Activated naive CD8-positive, alpha-beta T cell (primary cell): Measurements from ENCODE around the gene ABCF3.

Experiments used
- H3K27ac Mint-ChIP-seq: one replicate; pipeline ENCODE4 v1.8.0; 2021; ENCODE audit warnings: mixed read lengths
- H3K27me3 Mint-ChIP-seq: one replicate; pipeline ENCODE4 v1.8.0; 2021; ENCODE audit warnings: mixed read lengths
- H3K36me3 Mint-ChIP-seq: one replicate; pipeline ENCODE4 v1.8.0; 2021; ENCODE audit warnings: mixed read lengths
- H3K4me1 Mint-ChIP-seq: one replicate; pipeline ENCODE4 v1.8.0; 2021; ENCODE audit warnings: low read depth, mixed read lengths
- H3K4me3 Mint-ChIP-seq: one replicate; pipeline ENCODE4 v1.8.0; 2021; ENCODE audit warnings: mild to moderate bottlenecking, mixed read lengths
- H3K9me3 Mint-ChIP-seq: one replicate; pipeline ENCODE4 v1.8.0; 2021; ENCODE audit warnings: low read depth, mixed read lengths

Gene ABCF3

DNA sequence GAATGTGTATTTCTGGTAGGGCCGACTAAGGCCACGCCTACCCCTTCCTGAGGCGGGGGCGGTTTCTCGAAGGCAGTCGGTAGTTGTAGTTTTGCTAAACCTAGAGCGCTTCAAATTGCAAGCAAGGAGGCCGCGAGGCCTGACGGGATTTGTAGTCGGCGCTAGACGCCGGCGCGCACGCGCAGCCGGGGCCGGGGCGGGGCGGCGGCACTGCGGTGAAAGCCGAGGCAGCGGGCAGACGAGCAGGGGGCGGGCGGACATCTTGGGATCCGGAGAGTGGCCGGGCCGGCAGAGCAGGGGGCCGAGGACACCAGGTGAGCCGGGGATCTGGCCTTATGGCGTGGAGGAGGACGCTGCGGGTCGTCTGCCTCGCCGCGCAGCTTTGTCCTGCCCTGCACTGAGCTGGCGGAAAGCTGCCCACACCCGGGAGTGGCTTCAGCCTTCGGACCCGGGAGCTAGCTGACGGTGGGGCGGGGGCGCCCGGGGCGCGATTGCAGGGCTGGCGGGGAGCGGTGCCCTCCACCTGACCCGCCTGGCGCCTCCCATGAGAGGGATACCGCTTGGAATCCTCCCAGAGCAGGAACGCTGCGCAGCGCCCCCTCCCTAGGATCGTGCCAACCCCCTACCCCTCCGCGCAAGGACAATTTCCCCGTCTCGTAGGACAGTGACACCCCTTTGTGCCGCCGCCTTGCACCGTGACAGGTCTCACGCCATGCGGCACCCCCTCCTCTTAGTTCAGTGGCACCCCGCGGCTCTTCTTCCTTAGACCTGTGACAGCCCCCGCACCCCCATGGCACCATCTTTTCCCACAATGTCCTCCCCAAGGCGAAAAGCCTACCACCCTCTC is 11.1 kb upstream of the ABCF3 start, which contains the start of gene AP2M1:
TSS of gene AP2M1 (plus strand) at position 210 of the 847 bp plus-strand sequence. CDS start 2,139 bp downstream, outside the sequence.
- Mint-ChIP-seq H3K36me3 (no peaks in the 10 kb centered on the region), H3K27me3 (no peaks in the 10 kb centered on the region), H3K4me1 (peaks cover 33% of the 10 kb centered on the region)

DNA sequence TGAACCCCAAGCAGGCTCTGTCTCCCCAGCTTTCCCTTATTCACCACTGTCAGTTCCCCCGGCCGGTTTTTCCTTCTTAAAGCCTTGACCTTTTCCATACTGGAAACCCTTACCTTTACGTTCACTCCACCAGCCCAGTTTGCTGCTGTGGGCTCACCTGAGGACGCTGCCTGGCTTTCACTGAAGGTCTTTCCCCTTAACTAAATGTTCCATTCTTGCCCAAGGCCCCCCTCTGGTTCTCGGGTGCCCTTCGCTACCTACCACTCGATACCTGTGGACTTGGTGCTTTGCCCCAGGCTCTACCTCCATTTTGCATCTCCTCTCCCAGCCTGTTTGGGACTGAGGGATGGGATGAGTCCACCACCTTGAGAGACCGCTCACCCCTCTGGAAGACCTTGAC is 10.5 kb upstream of the ABCF3 start:
- peak overlapping the region; percentile 90 for H3K27ac Mint-ChIP-seq
- peaks cover 33% of the 10 kb centered on the region for H3K4me1 Mint-ChIP-seq
- H3K36me3 Mint-ChIP-seq, result no peaks in the 10 kb centered on the region
- no peaks in the 10 kb centered on the region for H3K27me3 Mint-ChIP-seq
- H3K9me3 Mint-ChIP-seq, result no peaks in the 10 kb centered on the region
- peak overlapping the region; percentile 98 for H3K4me3 Mint-ChIP-seq

More for the DNA sequence above, 11.1 kb upstream of the ABCF3 start, which contains the start of gene AP2M1:
- H3K9me3 Mint-ChIP-seq, result no peaks in the 10 kb centered on the region
- peak within 1 kb of the TSS; percentile 90 for H3K27ac Mint-ChIP-seq
- H3K4me3 Mint-ChIP-seq, result peak within 1 kb of the TSS; percentile 98

DNA sequence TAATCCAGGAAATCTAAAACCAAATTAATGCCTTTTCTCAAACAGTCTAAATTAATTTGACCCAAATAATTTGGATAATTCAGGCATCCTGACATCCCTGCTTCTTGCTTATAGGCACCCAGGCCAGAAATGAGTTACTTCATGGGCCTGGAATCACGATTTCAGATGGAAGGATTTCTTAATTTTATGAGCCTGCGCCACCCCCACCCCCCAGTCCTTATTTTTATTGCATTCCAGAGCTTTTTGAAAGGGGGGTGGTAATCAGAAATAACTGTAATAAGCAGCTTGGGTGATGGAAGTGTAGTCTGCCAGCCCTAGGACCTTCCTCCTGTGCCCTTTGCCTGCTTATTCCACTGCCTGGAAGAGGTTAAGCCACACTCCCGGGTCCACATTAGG is 10.0 kb upstream of the ABCF3 start:
- H3K4me1 Mint-ChIP-seq, result peaks cover 33% of the 10 kb centered on the region
- no peaks in the 10 kb centered on the region for H3K36me3 Mint-ChIP-seq
- peak overlapping the region; percentile 90 for H3K27ac Mint-ChIP-seq
- no peaks in the 10 kb centered on the region for H3K9me3 Mint-ChIP-seq
- peak overlapping the region; percentile 98 for H3K4me3 Mint-ChIP-seq
- no peaks in the 10 kb centered on the region for H3K27me3 Mint-ChIP-seq

DNA sequence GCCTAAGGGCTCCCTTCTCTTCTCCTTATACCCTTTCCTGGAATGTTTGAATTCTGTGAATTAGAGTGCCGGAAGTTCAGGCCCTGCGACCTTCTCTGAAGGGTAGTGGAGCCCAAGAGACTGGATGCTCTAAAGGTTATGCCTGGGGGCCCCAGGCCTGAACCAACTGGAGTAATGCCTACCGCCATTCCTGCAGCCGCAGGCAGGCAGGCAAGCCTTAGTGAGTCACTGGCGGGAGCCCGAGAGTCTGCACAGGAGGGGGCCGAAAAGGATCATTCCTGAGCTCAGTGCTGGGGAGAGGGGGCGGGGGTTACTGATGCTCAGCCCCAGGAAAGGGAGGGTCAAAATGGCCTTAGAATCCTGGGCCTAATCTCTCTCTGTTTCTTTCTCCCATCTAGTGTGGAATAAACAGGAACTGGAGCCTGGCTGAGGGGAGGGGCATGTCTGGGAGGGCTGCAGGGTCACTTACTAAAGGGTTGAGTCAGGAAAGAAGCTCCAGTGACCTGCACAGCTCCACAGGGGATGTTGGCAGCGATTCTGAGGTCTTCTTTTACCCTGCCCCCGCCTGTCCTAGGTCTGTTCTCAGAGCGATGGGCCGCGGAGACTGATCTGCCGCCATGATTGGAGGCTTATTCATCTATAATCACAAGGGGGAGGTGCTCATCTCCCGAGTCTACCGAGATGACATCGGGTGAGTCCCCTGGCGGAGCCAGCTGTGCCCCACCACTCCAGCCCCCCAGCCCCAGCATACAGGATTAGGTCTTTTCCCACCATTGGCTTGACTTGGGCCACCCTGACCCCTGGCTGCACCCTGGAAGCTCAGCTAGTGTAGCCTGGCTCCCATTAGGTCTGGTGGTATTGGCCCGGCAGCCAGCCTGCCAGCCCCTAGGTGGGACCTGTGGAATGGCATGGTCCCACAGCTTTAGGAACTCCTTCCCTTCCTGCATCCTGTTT is 9.3 kb upstream of the ABCF3 start:
- peak overlapping the region; percentile 98 for H3K4me3 Mint-ChIP-seq
- peak overlapping the region; percentile 46 for H3K27ac Mint-ChIP-seq
- H3K4me1 Mint-ChIP-seq, result peaks cover 33% of the 10 kb centered on the region
- no peaks in the 10 kb centered on the region for H3K27me3 Mint-ChIP-seq
- no peaks in the 10 kb centered on the region for H3K36me3 Mint-ChIP-seq
- no peaks in the 10 kb centered on the region for H3K9me3 Mint-ChIP-seq

- Mint-ChIP-seq H3K4me3 (peak overlapping the region; percentile 20), H3K36me3 (no peaks in the 10 kb centered on the region), H3K9me3 (no peaks in the 10 kb centered on the region), H3K4me1 (peaks cover 33% of the 10 kb centered on the region), H3K27ac (peak overlapping the region; percentile 46), H3K27me3 (no peaks in the 10 kb centered on the region)
These were observed 8.7 kb upstream of the ABCF3 start for GRCh38 chr3:184177331-184177731.

DNA sequence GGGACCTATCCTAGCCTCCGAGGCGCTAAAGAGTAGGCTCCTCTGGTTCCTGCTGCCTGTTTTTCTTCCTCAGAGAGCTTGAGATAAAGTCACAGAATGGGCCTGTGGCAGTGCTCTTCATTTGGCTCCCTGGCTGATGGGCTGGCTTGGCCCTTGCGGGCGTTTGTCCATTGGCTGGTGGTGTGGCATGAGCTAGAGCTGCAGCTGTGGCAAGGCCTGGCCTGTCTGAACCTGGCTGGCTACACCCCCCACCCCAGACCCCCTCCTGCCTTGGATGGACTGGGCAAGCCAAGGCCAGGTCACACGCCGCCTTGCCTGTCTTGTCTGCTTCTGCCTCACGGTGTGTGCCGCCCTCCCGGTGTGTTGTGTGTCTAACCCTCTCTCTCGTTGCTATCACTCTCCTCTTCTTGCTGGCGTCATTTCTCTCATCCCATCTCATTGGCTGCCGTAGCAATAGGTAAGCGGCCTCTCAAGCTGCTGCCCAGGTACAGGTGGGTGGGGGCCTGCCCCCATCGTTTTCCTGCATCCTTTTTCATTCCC is 8.2 kb upstream of the ABCF3 start:
- Mint-ChIP-seq H3K9me3 (no peaks in the 10 kb centered on the region), H3K27me3 (no peaks in the 10 kb centered on the region), H3K4me1 (peaks cover 33% of the 10 kb centered on the region), H3K4me3 (no peak overlapping the region), H3K36me3 (peaks cover under 1% of the 10 kb centered on the region), H3K27ac (no peak overlapping the region)

DNA sequence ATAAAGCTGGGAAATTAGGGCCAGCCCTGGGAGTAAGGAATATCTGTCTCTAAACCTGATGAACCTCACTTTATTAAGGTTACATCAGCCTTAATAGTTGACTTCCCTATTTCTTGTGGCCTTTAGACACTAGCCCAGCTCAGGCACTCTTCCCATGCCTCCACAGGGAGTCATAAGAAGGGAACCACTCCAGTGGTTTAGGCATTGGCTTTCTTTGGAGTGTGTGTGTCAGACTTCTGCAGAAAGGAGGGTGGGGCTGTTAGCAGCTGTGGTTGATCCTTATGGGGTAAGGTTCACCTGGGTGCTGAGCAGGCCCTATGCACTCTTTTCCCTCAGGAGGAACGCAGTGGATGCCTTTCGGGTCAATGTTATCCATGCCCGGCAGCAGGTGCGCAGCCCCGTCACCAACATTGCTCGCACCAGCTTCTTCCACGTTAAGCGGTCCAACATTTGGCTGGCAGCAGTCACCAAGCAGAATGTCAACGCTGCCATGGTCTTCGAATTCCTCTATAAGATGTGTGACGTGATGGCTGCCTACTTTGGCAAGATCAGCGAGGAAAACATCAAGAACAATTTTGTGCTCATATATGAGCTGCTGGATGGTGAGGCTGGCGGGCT is 7.4 kb upstream of the ABCF3 start:
- H3K36me3 Mint-ChIP-seq, result peaks cover 2% of the 10 kb centered on the region

DNA sequence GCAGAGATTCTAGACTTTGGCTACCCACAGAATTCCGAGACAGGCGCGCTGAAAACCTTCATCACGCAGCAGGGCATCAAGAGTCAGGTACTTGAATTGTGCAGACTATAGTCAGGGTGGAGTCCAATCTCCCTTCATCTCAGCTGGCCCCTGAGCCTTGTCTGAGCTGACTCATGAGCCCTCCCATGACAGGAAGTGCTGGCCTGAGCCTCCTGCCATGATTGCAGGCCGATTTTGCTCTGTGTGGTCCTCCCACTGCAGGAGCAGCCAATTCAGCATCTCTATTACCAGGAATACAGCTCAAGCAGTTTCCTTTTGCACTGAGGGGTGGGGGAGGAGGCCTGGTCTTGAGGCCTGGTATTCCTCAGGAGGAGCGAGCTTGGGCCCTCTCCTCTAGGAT is 5.8 kb upstream of the ABCF3 start:
- Mint-ChIP-seq H3K4me1 (peaks cover 34% of the 10 kb centered on the region), H3K36me3 (peaks cover 6% of the 10 kb centered on the region), H3K27ac (no peak overlapping the region), H3K4me3 (no peak overlapping the region), H3K27me3 (no peaks in the 10 kb centered on the region), H3K9me3 (no peaks in the 10 kb centered on the region)

More for the DNA sequence above, 7.4 kb upstream of the ABCF3 start:
- no peaks in the 10 kb centered on the region for H3K27me3 Mint-ChIP-seq
- H3K27ac Mint-ChIP-seq, result no peak overlapping the region
- H3K4me1 Mint-ChIP-seq, result peaks cover 33% of the 10 kb centered on the region
- H3K9me3 Mint-ChIP-seq, result no peaks in the 10 kb centered on the region
- H3K4me3 Mint-ChIP-seq, result no peak overlapping the region

GRCh38 chr3:184181596-184181995 is 4.4 kb upstream of the ABCF3 start:
- Mint-ChIP-seq H3K27ac (no peak overlapping the region), H3K9me3 (no peaks in the 10 kb centered on the region), H3K27me3 (no peaks in the 10 kb centered on the region), H3K4me3 (no peak overlapping the region), H3K4me1 (peaks cover 29% of the 10 kb centered on the region), H3K36me3 (peaks cover 6% of the 10 kb centered on the region)

DNA sequence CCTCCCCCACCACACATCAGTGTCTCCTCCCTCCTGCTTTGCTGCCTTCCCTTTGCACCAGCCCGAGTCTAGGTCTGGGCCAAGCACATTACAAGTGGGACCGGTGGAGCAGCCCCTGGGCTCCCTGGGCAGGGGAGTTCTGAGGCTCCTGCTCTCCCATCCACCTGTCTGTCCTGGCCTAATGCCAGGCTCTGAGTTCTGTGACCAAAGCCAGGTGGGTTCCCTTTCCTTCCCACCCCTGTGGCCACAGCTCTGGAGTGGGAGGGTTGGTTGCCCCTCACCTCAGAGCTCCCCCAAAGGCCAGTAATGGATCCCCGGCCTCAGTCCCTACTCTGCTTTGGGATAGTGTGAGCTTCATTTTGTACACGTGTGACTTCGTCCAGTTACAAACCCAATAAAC is 2.3 kb upstream of the ABCF3 start:
- no peak overlapping the region for H3K27ac Mint-ChIP-seq
- no peaks in the 10 kb centered on the region for H3K9me3 Mint-ChIP-seq
- no peaks in the 10 kb centered on the region for H3K27me3 Mint-ChIP-seq
- peaks cover 6% of the 10 kb centered on the region for H3K36me3 Mint-ChIP-seq
- peaks cover 29% of the 10 kb centered on the region for H3K4me1 Mint-ChIP-seq
- no peak overlapping the region for H3K4me3 Mint-ChIP-seq

DNA sequence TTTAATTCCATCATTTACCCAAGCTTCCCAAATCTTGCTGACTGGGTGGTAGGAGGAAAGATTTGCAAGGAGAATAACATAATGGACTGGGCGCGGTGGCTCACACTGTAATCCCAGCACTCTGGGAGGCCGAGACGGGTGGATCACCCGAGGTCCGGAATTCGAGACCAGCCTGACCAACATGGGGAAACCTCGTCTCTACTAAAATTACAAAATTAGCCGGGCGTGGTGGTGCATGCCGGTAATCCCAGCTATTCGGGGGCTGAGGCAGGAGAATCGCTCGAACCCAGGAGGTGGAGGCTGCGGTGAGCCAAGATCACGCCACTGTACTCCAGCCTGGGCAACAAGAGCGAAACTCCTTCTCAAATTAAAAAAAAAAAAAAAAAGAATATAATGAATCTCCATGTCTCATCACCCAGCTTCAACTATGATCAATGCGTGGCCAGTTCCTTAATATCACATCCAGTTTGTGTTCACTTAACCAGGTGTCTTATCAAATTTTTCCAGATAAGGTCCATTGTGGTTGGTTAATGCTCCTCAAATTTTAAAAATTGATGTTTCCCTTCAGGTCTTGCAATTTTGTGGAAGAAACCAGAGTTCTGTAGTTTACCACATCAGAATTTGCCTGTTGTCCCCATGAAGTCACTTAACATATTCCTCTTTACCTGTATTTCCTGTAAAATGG is 1.3 kb upstream of the ABCF3 start:
- Mint-ChIP-seq H3K4me1 (peaks cover 31% of the 10 kb centered on the region), H3K4me3 (peak overlapping the region; percentile 98), H3K36me3 (peaks cover 6% of the 10 kb centered on the region), H3K27me3 (no peaks in the 10 kb centered on the region), H3K27ac (peak overlapping the region; percentile 90), H3K9me3 (no peaks in the 10 kb centered on the region)

DNA sequence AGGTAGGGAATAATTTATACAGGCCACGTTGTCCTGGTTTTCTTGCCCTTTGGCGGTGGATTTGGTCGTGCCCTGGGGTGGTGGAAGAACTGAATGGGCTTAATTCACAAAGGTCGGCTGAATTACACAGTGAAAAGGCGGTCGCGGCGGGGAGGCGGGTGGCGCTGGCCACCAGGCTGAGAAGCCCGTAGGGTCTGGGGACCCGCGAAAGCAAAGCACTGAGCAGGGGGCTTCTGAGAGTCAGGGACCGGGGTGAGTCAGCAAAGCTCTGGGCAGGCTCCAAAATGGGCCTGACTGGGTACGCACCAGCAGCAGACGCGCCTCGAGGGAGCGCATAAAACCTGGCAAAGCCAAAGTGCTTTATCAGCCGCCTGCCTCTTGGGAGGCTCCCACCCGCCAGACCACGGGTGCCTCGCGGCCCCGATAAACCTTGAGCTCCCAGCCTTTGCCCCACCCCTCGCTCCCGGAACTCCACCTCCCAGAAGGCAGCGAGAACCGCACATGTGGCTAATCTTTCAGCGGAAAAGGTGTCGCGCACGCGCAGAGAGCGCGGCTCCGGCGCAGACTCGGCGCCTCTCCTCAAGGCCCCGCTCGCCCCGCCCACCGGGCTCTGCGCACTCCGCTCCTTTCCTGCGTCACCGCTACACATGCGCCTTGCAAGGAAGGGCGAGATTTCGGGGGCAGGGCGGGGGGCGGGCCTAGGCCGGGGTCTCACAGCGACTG is 377 bp upstream of the ABCF3 start:
- Mint-ChIP-seq H3K27me3 (no peaks in the 10 kb centered on the region), H3K27ac (peak overlapping the region; percentile 90), H3K4me3 (peak overlapping the region; percentile 98), H3K9me3 (no peaks in the 10 kb centered on the region), H3K4me1 (peaks cover 35% of the 10 kb centered on the region), H3K36me3 (peaks cover 9% of the 10 kb centered on the region)

DNA sequence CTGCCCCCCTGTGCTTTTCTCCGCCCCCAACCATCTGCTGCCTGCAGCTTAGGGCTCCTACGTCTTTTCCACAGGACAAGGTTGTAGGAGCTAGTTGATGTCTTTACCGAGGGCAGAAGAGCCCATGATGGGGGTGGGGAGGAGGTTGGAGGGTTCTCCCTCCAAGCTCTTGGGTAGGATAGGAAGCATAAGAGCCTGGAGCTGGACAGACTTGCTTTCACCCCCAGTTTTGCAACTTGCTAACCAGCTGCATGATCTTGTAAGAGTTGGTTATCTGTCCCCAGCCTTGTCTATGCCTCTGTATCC is 856 bp downstream of the ABCF3 start:
- peak overlapping the region; percentile 87 for H3K27ac Mint-ChIP-seq
- H3K4me3 Mint-ChIP-seq, result peak overlapping the region; percentile 98
- H3K9me3 Mint-ChIP-seq, result no peaks in the 10 kb centered on the region
- H3K27me3 Mint-ChIP-seq, result no peaks in the 10 kb centered on the region
- H3K4me1 Mint-ChIP-seq, result peaks cover 35% of the 10 kb centered on the region
- H3K36me3 Mint-ChIP-seq, result peaks cover 9% of the 10 kb centered on the region

DNA sequence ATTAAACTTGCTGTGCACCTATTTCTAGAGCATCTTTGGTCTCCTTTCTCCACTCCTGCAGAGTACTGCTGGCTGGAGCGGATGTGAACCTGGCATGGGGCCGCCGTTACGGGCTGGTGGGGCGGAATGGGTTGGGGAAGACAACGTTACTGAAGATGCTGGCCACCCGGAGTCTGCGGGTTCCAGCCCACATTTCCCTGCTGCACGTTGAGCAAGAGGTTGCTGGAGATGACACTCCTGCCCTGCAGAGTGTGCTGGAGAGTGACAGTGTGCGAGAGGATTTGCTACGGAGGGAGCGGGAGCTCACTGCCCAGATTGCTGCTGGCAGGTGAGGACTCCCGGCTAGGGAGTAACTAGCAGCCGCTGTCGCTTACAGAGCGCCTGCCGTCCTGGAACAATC is 2.1 kb downstream of the ABCF3 start:
- Mint-ChIP-seq H3K36me3 (peaks cover 7% of the 10 kb centered on the region), H3K27me3 (no peaks in the 10 kb centered on the region), H3K4me1 (peaks cover 35% of the 10 kb centered on the region), H3K9me3 (no peaks in the 10 kb centered on the region), H3K27ac (no peak overlapping the region), H3K4me3 (peak overlapping the region; percentile 98)
